Dedifferentiated amniotic fluid mesenchymal stem cell (primary cell): Measurements from ENCODE around the gene PPP6C.
A peak's percentile ranks its signal among the peaks of the same experiment; 100 is the strongest.
"Not testable (repeated sequence)": the region's sequence is repeated elsewhere in the genome, so short reads cannot be mapped to it uniquely, and the experiment has no call there.

Experiments used
- DNase-seq: peaks from one replicate; pipeline ENCODE4 v3.0.0-alpha.2; 2016; ENCODE audit errors: extremely low spot score

PPP6C gene

DNA sequence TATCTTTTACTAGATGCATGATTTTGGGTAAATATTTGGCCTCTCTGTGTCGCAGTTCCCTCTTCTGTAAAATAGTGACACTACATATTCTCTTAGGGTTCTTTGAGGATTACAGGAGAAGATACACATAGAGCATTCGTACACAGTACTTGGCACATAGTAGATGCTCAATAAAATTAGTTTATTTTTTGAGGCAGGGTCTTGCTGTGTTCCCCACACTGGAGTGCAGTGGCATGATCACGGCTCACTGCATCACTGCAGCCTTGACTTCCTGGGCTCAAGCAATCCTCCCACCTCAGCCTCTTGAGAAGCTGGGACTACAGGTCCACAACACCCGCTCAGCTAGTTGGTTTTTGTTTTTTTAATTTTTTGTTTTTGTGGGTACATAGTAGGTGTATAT lies 47.9 kb downstream of the PPP6C start:
- DNase-seq, result no peak

DNA sequence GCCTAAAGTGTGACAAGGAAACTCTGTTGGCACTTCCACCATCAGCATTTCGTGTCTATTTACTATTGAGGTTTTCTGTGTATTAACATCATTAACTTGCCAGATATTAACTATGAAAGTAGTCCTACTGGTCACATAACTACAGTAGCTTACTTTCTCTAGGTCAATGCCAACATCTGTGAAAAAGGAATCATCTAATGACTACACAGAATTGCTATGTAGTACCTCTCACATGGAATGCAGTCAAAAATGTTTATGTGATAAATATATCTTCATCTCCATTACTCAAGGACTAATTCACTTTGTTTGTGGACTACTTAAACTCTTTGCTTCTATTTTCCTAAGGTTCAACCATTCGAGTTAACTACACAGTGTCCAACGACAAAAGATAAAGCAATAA lies 48.4 kb downstream of the PPP6C start:
- no peak for DNase-seq

DNA sequence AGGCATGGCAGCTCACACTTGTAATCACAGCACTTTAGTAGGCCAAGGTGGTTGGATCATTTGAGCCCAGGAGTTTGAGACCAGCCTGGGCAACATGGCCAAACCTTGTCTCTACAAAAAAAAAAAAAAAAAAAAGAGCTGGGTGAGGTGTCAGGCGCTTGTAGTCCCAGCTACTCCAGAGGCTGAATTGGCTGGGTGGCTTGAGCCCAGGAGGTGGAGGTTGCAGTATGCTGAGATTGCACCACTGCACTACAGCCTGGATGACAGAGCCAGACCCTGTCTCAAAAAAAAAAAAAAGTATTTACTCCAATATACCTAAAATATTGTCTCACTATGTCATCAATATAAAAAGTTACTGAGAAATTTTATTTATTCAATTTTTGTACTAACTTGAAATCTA lies 49.0 kb downstream of the PPP6C start:
- DNase-seq, result no peak

DNA sequence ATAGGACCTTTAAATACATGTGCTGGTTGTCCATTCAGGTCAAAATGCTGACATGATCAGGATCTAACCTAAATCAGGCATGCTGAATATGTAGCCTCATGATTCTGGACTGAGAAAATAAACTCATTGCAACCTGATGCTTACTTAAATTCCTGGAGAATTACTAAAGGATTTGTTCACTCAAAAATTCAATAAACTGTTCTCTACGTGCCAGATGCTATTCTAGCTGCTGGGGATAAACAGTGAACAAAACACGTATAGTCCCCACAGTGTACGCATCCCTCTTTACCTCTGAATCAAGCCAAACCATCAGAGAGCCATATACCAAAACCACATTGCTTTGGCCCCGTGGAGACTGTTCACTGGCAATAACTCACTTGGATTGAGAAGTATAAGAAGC lies 52.4 kb downstream of the PPP6C start:
- peak; percentile 74 for DNase-seq

DNA sequence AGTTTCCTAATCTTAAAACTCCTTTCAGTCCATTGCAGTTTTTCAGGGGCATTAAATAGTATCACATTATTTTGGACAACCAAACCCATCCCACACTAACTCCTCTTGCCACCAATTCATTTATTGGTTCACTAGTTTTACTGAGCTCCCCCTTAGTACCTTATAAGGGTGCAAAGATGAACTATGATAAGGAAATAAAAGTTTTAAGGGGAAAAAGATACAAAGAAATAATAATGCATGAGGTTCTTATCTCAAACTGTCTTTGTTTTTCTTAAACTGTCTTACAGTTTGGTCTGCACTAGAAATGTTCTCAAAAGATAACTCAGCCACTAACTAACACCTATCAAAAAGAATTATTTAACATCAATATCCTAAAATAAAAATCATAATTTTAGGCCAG lies 54.6 kb downstream of the PPP6C start:
- no peak for DNase-seq

DNA sequence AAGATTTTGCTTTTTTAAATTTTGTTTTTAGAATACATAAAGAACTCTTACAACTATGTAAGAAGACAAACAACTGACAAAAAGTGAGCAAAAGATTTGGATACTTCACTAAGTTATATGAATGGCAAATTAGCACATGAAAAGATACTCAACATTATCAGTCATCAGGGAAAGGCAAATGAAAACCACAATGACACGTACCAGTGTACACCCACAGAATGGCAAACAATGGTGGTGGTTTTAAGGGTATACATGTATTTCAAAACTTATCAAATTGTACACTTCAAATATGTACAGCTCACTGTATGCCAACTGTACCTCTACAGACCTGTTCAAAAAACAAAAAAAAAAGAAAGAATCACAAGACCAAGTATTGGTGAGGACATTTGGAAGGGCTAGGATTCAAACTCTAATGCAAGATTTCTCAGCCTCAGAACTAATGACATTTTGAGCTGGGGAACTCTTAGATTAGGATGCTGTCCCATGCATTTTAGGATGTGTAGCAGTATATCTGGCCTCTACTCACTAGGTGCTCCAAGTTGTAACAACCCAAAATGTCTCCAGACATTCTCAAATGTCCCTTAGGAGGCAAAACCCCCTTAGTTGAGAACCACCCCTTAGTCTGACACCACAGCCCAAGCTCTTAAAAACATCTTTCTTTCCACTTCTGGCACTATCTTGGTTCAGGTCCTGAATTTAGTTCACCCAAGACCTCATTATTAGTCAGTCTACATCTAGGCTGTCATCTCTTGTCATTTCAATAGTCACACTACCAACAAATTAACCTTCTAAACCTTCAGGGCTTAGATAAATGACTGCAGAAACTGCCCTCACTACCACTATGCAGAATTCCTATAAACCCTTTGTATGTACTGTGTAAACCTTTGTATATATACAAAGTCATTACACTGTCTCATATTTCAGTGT lies 55.9 kb downstream of the PPP6C start:
- no peak for DNase-seq

DNA sequence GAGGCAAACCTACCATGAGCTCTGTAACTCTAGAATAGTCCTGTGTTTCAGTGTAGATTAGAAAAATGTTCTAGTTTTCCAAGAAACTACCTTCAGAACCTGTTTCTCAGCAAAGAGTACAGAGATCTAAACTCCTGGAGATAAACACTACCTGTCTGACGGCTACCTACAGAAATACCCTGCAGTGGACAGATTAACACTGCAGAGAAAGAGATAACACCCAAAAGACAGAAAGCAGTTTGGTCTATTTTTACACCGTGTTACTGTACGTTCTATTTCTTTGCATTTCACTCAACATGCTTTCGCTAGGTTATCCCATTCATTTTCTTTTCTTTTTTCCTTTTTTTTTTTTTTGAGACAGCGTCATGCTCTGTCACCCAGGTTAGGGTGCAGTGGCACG lies 57.8 kb downstream of the PPP6C start:
- no peak for DNase-seq

DNA sequence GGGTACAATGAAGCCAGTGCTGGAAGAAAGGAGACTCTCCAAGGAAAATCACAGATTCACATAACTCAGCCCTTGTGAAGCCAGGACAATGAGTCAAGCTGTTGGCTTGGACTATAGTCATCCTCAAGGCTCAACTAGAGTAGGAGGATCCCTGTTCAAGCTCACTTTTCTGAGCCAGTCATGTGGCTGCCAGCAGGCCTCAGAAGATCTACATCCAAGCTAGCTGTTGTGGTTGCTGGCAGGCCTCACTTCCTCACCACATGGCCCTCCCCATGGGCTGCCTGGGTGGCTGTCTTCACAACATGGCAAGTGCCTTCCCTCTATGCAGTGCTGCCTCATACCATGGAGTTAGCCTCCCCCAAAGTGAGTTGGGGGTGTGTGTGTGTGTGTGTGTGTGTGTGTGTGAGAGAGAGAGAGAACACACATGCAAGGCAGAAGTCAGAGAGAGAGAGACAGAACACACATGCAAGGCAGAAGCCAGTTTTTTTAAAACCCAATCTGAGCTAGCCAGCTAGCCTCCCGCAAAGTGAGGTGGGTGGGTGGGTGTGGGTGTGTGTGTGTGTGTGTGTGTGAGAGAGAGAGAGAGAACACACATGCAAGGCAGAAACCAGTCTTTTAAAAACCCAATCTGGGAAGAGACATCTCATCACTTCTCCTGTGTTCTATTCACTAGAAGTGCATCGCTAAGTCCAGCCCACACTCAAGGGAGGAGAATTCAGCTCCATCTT lies 63.4 kb downstream of the PPP6C start:
- peak; percentile 94 for DNase-seq

DNA sequence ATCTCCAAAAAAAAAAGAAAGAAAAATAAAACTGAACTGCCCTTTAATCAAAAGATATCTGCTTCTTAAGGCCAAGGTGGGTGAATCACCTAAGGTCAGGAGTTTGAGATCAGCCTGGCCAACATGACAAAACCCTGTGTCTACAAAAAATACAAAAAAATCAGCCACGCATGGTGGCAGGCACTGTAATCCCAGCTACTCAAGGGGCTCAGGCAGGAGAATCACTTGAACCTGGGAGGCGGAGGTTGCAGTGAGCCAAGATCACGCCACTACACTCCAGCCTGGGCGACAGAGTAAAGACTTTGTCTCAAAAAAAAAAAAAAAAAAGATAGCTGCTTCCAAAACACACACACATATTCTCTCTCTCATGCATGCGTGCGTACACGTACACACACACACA lies 64.1 kb downstream of the PPP6C start:
- no peak for DNase-seq

DNA sequence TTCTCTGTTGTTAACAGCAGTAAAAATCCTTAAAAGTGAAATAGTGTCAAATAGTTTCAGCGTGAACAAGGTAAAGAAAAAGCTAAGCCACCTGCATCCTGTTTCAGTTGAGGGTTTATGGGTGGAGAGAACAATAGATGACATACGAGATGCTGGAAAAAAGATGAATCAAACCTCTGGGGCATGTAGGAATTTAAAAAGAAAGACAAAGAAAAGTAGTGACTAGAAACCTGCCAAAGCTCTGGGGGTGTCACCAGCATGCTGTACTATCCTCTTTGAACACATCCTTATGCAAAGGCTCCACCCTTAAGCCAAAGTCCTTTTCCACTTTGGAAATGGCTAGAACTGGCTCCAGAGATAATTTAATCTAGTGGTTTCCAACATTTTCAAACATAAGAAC lies 68.5 kb downstream of the PPP6C start:
- DNase-seq, result no peak

DNA sequence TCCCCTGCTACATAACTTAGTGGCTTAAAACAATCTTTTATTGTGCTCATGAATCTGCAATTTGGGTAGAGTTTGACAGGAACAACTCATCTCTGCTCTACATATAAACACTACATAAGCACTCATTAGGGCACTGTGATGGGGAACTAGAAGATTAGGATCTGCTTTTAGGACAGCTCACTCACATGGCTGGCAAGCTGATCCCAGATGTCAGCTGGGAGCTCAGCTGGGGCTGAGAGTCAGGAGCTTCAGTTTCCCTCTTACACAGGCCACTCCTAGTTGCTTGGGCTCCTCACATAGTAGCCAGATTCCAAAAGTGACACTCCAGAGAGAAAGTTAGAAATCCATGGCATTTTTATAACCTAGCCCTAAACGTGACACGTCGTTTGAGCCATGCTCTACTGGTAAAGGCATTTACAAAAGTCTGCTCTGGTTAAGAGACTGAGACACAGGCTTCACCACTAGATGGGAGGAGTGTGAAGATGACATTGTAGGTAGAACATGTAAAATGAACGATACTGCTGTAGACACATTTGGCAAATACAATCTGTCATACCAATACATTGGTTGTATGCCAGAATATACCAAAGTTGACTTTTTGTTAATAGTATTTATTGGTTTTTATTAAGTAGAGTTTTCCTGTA lies 69.8 kb downstream of the PPP6C start:
- DNase-seq, result no peak

DNA sequence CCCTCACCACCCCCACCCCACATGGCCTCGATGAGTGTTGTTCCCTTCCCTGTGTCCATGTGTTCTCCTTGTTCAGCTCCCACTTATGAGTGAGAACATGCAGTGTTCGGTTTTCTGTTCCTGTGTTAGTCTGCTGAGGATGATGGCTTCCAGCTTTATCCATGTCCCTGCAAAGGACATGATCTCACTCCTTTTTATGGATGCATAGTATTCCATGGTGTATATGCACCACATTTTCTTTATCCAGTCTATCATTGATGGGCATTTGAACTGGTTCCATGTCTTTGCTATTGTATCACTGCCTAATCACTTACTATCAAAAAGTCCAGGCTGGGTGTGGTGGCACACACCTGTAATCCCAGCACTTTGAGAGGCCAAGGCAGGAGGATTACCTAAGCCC lies 70.9 kb downstream of the PPP6C start:
- not testable (repeated sequence) for DNase-seq

DNA sequence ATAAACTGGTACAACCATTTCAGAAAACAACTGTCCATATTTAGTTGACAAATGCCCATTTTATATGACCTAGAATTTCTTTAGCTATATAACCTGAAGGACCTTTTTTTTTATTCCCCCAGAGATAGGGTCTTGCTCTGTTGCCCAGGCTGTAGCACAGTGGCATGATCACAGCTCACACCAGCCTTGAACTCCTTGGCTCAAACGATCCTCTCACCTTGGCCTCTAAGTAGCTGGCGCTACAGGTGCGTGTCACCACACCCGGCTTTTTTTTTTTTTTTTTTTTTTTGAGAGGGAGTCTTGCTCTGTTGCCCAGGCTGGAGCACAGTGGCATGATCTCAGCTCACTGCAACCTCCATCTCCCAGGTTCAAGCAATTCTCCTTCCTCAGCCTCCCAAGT lies 75.1 kb downstream of the PPP6C start:
- not testable (repeated sequence) for DNase-seq

DNA sequence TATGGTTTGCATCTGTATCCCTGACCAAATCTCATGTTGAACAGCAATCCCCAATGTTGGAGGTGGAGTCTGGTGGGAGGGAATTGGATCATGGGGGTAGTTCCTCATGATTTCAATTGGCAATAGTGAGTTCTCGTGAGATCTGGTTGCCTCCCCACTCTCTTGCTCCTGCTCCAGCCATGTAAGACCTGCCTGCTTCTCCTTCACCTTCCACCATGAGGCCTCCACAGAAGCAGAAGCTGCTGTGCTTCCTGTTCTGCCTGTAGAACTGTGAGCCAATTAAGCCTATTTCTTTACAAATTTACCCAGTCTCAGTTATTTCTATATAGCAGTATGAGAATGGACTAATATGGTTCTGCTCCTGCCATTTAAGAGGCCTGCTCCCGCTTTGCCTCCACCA lies 79.1 kb downstream of the PPP6C start:
- DNase-seq, result no peak

DNA sequence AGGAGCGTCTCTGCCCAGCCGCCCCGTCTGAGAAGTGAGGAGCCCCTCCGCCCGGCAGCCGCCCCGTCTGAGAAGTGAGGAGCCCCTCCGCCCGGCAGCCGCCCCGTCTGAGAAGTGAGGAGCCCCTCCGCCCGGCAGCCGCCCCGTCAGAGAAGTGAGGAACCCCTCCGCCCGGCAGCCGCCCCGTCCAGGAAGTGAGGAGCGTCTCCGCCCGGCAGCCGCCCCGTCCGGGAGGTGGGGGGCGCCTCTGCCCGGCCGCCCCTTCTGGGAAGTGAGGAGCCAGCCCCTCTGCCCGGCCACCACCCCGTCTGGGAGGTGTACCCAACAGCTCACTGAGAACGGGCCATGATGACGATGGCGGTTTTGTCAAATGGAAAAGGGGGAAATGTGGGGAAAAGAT lies 81.1 kb downstream of the PPP6C start:
- DNase-seq, result not testable (repeated sequence)

DNA sequence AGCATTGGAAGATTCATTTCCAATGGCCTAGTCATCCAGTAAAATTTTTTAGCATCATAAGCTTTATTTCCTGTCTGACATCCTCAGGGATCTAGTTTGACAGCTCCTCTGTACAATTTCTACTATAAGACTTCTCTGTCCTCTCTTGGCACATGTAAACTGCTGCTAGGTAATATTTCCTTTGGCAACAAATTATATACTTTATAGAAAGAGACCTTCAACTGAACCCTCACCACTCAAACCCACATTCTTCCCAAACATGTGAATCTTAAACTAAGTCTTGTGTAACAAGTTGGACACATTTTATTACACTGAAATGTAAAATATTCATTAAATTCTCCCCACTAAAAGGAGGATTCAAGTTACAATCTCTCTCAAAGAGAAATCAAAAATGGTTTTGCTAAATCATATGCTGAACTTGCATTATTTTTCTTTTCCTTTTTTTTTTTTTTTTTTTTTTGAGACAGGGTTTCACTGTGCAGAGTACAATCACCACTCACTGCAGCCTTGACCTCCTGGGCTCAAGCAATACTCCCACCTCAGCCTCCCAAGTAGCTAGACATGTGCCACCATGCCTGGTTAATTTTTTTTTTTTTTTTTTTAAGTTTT lies 83.2 kb downstream of the PPP6C start:
- DNase-seq, result peak; percentile 73

DNA sequence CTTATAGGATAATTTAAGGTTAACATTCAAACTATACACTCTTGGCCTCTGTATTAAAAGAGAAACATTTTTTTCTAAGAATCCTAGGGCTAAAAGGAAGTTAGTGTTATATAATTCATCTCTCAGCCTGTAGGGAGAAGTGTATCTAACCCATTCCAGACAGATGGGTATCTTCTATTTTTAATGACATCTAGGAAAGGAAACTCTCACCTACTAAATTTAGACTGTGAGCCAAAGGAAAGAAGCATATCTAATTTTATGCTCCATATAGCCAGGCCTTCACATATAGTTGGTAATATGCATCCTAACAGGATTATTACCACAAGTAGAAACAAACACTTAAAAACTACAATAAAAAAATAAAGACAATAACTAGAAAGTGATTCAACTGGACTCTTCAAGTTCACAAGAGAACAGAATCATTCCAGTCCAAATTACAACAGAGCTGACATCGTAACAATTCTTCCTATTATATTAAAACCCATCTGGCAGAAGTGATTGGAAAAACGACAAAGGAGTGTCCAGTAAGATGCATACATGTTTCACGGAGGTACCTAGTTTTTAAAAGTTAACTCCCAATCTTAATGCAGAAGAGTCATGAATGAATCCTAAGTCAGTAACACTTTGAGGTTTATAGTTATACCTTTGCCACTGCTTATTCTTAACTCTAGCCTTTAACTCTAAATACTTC lies 85.7 kb downstream of the PPP6C start:
- no peak for DNase-seq

DNA sequence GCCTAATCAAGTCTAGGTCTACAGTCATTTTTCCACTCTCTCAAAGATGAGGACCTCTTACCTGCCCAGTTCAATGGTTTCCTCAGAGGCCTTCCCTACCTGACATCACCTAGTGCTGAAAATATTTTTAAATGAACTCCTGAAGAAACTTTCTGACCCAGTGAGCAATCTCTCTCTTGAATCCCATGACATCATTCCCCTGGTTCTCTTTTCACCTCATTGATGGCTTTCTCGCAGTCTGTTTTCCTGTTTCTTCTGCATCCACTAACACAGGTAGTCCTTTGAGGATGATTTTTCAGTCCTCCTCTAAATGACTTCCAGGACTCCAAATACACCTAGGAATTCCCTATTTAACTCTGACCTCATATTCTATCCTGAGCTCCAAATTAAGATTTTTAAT lies 86.6 kb downstream of the PPP6C start:
- no peak for DNase-seq

DNA sequence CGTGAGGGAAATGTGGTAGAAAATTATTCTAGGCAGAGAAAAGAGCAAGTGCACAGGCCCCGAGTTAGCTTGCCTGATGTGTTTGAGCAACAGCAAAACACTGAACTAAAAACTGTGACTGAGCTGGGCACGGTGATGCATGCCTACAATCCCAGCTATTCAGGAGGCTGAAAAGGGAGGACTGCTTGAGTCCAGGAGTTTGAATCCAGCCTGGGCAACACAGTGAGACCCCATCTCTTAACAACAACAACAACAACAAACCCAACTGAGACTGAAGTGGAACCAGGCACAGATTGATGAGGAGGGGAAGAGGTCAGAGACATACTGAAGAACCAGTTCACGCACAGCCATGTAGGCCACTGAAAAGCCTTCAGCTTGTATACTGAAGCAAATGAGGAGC lies 88.8 kb downstream of the PPP6C start:
- no peak for DNase-seq

DNA sequence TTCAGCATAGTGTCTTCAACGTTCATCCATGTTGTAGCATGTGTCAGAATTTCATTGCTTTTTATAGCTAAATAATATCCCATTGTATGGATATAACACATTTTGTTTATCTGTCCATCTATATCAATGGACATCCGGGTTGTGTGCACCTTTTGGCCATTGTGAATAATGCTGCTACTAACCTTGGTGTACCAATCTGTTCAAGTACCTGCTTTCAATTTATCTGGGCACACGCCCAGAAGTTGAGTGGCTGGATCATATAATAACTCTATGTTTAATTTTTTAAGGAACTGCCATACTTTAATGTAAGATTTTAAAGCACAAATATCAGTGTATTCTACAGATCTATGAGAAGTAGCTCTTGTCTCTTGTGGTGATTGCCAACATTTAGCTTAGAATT lies 89.8 kb downstream of the PPP6C start:
- DNase-seq, result no peak
